ENCODE data around the gene CERK. TPM values are rescaled to one million over a fixed set of nuclear protein-coding genes. Genes with fewer than 3 reads are reported as not detected.

The CERK gene
- total and polyA plus RNA-seq, 2 of the 13 experiments (the other 11 are each of a cell fraction or from before 2014, with no cell fraction given): 40.3 to 41.9 TPM

GRCh38 chr22:46660604-46661201 is 77.3 kb downstream of the CERK start (continued):
- TF ChIP-seq NR3C1 (CRISPR knock-in tag; IDR thresholded peaks at IDR 0.05) (no peak), NR2F6 (IDR thresholded peaks at IDR 0.05) (no peak), NR2F6 (CRISPR knock-in tag; IDR thresholded peaks at IDR 0.05) (peak; percentile 66; the same call in 1 of the 2 replicates), CBFB (CRISPR knock-in tag; IDR thresholded peaks at IDR 0.05) (no peak), ZBTB7B (CRISPR knock-in tag; IDR thresholded peaks at IDR 0.05) (no peak), CHCHD3 (CRISPR knock-in tag; IDR thresholded peaks at IDR 0.05) (no peak), ZNF773 (CRISPR knock-in tag; IDR thresholded peaks at IDR 0.05; ENCODE audit: borderline replicate concordance) (no peak), ATF3 (CRISPR knock-in tag; IDR thresholded peaks at IDR 0.05) (no peak), AFF4 (CRISPR knock-in tag; IDR thresholded peaks at IDR 0.05) (no peak), ZNF484 (CRISPR knock-in tag; IDR thresholded peaks at IDR 0.05; ENCODE audit: borderline replicate concordance, low read depth) (no peak), RAD21 (CRISPR knock-in tag; IDR thresholded peaks at IDR 0.05) (peak; percentile 38; the same call in 1 of the 2 replicates), FOSL2 (CRISPR knock-in tag; IDR thresholded peaks at IDR 0.05) (no peak), ZNF619 (CRISPR knock-in tag; IDR thresholded peaks at IDR 0.05) (no peak), ARID5B (CRISPR knock-in tag; IDR thresholded peaks at IDR 0.05) (no peak), MXI1 (IDR thresholded peaks at IDR 0.05; ENCODE audit: borderline replicate concordance, low read depth, low read length) (no peak), HDAC6 (IDR thresholded peaks at IDR 0.05; ENCODE audit: low read depth, low read length) (no peak), TEAD2 (CRISPR knock-in tag; IDR thresholded peaks at IDR 0.05) (no peak), POGZ (CRISPR knock-in tag; IDR thresholded peaks at IDR 0.05) (no peak), CENPT (CRISPR knock-in tag; IDR thresholded peaks at IDR 0.05; ENCODE audit: low read depth) (no peak), CCAR2 (optimal IDR thresholded peaks at IDR 0.05; ENCODE audit: low read depth, low read length) (no peak)

Data from HepG2 (cell line).